K562 (cell line): ENCODE measurements around the gene LAMB2. TPM values are rescaled to one million over a fixed set of nuclear protein-coding genes. Genes with fewer than 3 reads are reported as not detected.
A peak's percentile ranks its signal among the peaks of the same experiment; 100 is the strongest.

ENCODE experiments used
- BRF1 ChIP-seq: IDR thresholded peaks from 3 replicates; pipeline ENCODE4 v1.6.1; 2011; ENCODE audit warnings: borderline replicate concordance, mild to moderate bottlenecking; ENCODE audit not compliant: insufficient read length; ENCODE audit errors: extremely low read depth
- CREB3L1 ChIP-seq: fragments of 450-650 bp; IDR thresholded peaks from 2 replicates; pipeline ENCODE4 v1.6.1; 2014; ENCODE audit warnings: low read depth, mild to moderate bottlenecking, moderate library complexity, borderline replicate concordance
- ETV1 ChIP-seq: fragments of 450-650 bp; conservative IDR thresholded peaks from 2 replicates; pipeline ENCODE4 v1.6.1; 2016; ENCODE audit warnings: missing genetic modification characterization, control low read depth, low read depth, missing compliant biosample characterization
- FIP1L1 ChIP-seq: fragments of 200-400 bp; formaldehyde crosslinking; IDR thresholded peaks from 2 replicates; pipeline ENCODE4 v1.6.1; 2018; ENCODE audit warnings: mild to moderate bottlenecking, low read depth, low read length; ENCODE audit not compliant: poor library complexity, severe bottlenecking
- KHSRP ChIP-seq: fragments of 450-650 bp; IDR thresholded peaks from 2 replicates; pipeline ENCODE4 v1.6.1; 2017
- L3MBTL2 ChIP-seq: fragments of 450-650 bp; IDR thresholded peaks from 2 replicates; pipeline ENCODE4 v1.6.1; 2016; ENCODE audit warnings: mild to moderate bottlenecking, moderate library complexity
- MAX ChIP-seq: sonication (generic); formaldehyde crosslinking; IDR thresholded peaks from 2 replicates; pipeline ENCODE4 v1.9.0; 2022; ENCODE audit warnings: mild to moderate bottlenecking, missing genetic modification reagents
- MYC ChIP-seq, 2 experiments: fragments of 250-450 bp in 1 of 2; sonication (Bioruptor Pico) in 1 of 2; IDR thresholded peaks; 2 replicates each; pipeline versions ENCODE4 v1.5.1 to v1.6.1; 2012 to 2021; ENCODE audit warnings: low read depth in 2 of 2, borderline replicate concordance in 1 of 2, improper control_type of control experiment in 1 of 2, low read length in 1 of 2, mild to moderate bottlenecking in 1 of 2, moderate library complexity in 1 of 2
- NR1H2 ChIP-seq: sonication (generic); formaldehyde crosslinking; IDR thresholded peaks from 2 replicates; pipeline ENCODE4 v1.4.0; 2020; ENCODE audit warnings: mild to moderate bottlenecking, missing genetic modification reagents
- RAD21 ChIP-seq, 2 experiments: fragments of 250-450 bp in 1 of 2; fragments of 450-650 bp in 1 of 2; sonication (Bioruptor Pico) in 1 of 2; formaldehyde crosslinking in 1 of 2; IDR thresholded peaks in 1 of 2; conservative IDR thresholded peaks in 1 of 2; 2 replicates each; pipeline versions ENCODE4 v1.4.0 to v1.8.0; 2020 to 2022; ENCODE audit warnings: mild to moderate bottlenecking in 2 of 2, moderate library complexity in 1 of 2
- RBM15 ChIP-seq: fragments of 200-400 bp; formaldehyde crosslinking; IDR thresholded peaks from 2 replicates; pipeline ENCODE4 v1.6.1; 2018; ENCODE audit warnings: mild to moderate bottlenecking, low read length, moderate library complexity; ENCODE audit not compliant: insufficient read depth
- SUPT5H ChIP-seq: fragments of 450-650 bp; IDR thresholded peaks from 2 replicates; pipeline ENCODE4 v1.6.1; 2016
- TFAP4 ChIP-seq: sonication (generic); formaldehyde crosslinking; IDR thresholded peaks from 2 replicates; pipeline ENCODE4 v1.8.0; 2022; ENCODE audit warnings: missing genetic modification reagents, mild to moderate bottlenecking, moderate library complexity, borderline replicate concordance
- ZBTB11 ChIP-seq, 3 experiments: fragments of 200-800 bp in 1 of 3; fragments of 250-450 bp in 1 of 3; fragments of 450-650 bp in 1 of 3; sonication (Bioruptor Pico) in 1 of 3; sonication (Bioruptor generic) in 1 of 3; formaldehyde crosslinking in 1 of 3; IDR thresholded peaks; 2 replicates each; pipeline versions ENCODE4 v1.6.1 to v1.8.0; 2016 to 2022; ENCODE audit warnings: mild to moderate bottlenecking in 2 of 3, missing genetic modification characterization in 2 of 3, missing compliant biosample characterization in 1 of 3, moderate library complexity in 1 of 3
- ZFX ChIP-seq: sonication (generic); formaldehyde crosslinking; IDR thresholded peaks from 2 replicates; pipeline ENCODE4 v1.8.0; 2022; ENCODE audit warnings: mild to moderate bottlenecking, missing genetic modification reagents, moderate library complexity
- ZNF239 ChIP-seq: fragments of 250-450 bp; sonication (Bioruptor Pico); IDR thresholded peaks from 2 replicates; pipeline ENCODE4 v1.4.0; 2020; ENCODE audit warnings: mild to moderate bottlenecking
- ZNF785 ChIP-seq: fragments of 250-450 bp; sonication (Bioruptor Pico); IDR thresholded peaks from 2 replicates; pipeline ENCODE4 v1.4.0; 2020; ENCODE audit warnings: mild to moderate bottlenecking
- polyA plus RNA-seq, 8 experiments: library from polyadenylated mRNA; depleted of rRNA in 4 of 8; stranded (reverse) in 5 of 8; unstranded in 3 of 8; fragments of >200 nt; fragmentation: Nextera tagmentation in 2 of 8; fragmentation: Illumina TruSeq in 1 of 8; extraction: Ambion mirVana in 2 of 8; extraction: Trizol in 1 of 8; gene quantifications; 2 replicates each; pipeline versions ENCODE4 v1.2.1 to v1.2.3, GENCODE V29; 2011 to 2014; ENCODE audit warnings: inconsistent platforms in 1 of 8, missing spikeins in 1 of 8
- total RNA-seq, 7 experiments: library from RNA; depleted of rRNA in 6 of 7; stranded (reverse); fragments of >200 nt in 6 of 7; fragmentation: Illumina TruSeq in 2 of 7; extraction: Trizol in 2 of 7; gene quantifications; 2 replicates each; pipeline versions ENCODE4 v1.2.1 to v1.2.3, GENCODE V29; 2011 to 2021; ENCODE audit warnings: low replicate concordance in 1 of 7
- TF ChIP-seq, protein P1 (sequence below): sonication (generic); IDR thresholded peaks from 2 replicates; pipeline ENCODE4 v1.6.1; 2016

LAMB2 gene
- total and polyA plus RNA-seq, 9 of the 15 experiments (the other 6 are each of a cell fraction or from before 2014, with no cell fraction given): 1.4 to 26.0 (median 16.2) TPM

DNA sequence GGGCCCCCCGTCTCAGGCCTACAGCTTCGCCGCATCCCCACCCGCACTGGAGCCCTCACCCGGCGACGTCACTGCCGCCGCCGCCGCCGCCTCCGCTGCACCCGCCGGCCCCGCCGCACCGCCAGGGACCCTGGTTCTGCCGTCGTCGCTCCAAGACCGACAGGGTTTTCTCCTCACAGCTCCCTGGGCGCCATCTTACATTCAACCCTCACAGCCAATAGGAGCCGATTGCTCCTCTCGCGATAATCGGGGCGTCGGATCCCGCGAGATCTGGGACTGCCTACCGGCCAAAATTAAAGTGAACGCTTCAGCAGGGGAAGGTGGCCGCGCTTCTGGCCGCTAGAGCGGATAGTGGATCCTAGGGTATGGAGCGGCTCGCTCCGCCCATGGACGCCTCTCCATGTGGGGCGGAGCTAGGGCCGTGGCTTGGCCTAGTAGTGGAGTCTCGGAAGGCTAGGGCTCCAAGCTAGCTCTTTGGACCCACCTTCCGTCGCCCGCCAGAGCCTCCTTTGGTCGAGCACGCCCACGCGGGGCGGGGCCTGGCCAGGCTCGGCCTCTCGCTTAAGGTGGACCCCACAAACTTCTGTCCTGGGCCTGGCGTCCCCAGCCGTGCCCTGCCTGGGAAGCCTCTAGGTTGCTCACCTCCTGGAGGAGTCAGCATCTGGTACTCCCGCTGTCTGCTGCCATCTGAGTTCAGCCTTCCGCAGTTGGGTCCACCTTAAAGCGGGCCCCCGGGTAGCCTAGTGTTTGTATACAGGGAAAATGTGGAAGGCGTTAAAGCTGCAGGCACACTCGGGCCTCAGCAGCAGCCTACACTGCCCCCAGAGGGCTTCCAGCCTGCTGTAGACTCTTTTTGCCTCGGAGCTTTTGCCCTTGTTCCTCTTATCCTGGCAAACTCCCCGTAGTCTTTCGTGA is 38.7 kb downstream of the LAMB2 start, which contains the start of gene QRICH1 (continued):
- TF ChIP-seq, protein P1, sequence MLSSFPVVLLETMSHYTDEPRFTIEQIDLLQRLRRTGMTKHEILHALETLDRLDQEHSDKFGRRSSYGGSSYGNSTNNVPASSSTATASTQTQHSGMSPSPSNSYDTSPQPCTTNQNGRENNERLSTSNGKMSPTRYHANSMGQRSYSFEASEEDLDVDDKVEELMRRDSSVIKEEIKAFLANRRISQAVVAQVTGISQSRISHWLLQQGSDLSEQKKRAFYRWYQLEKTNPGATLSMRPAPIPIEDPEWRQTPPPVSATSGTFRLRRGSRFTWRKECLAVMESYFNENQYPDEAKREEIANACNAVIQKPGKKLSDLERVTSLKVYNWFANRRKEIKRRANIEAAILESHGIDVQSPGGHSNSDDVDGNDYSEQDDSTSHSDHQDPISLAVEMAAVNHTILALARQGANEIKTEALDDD: peak; percentile 83; the same call in 1 of the 2 replicates
- TF ChIP-seq FIP1L1 (peak; percentile 76), MAX (CRISPR knock-in tag) (peak; percentile 80), RAD21 (CRISPR knock-in tag; conservative IDR thresholded peaks at IDR 0.05 in 1 of 2, IDR thresholded peaks at IDR 0.05 in 1 of 2) (peak; percentile 10 to 51; a peak in 2 of 4 replicates), BRF1 (no peak), TFAP4 (peak; percentile 76), ZNF785 (CRISPR knock-in tag) (no peak), RBM15 (no peak), ZNF239 (CRISPR knock-in tag) (no peak), L3MBTL2 (peak; percentile 5; the same call in 1 of the 2 replicates), ZBTB11 (CRISPR knock-in tag; IDR thresholded peaks at IDR 0.05) (0 out of 6 replicates have a peak, but pooled peaks of 1 of the 3 experiments have one; percentile 34), NR1H2 (CRISPR knock-in tag) (no peak), SUPT5H (peak; percentile 71), KHSRP (no peak), ZFX (peak; percentile 88), ETV1 (tag) (0 out of 2 replicates have a peak, but pooled peaks have one; percentile 29), CREB3L1 (peak; percentile 98), MYC (IDR thresholded peaks at IDR 0.05; ENCODE audit: low read depth, low read length) (0 out of 2 replicates have a peak, but pooled peaks have one; percentile 28), MYC (CRISPR knock-in tag; IDR thresholded peaks at IDR 0.05; ENCODE audit: borderline replicate concordance, low read depth) (no peak)
